HT1080 (cell line): ENCODE data around the gene SYNRG. TPM values are rescaled to one million over a fixed set of nuclear protein-coding genes. Genes with fewer than 3 reads are reported as not detected.
A peak's percentile ranks its signal among the peaks of the same experiment; 100 is the strongest.

Source experiments
- DNase-seq: peaks from one replicate; pipeline ENCODE4 v3.0.0-alpha.2; 2015; ENCODE audit warnings: low read depth
- total RNA-seq: library from RNA; depleted of rRNA; stranded (reverse); fragments of >200 nt; shearing (Covaris generic); gene quantifications from 2 replicates; pipeline ENCODE4 v1.2.3, GENCODE V29; 2014

Gene SYNRG
- total RNA-seq, 1 experiment from 2014 or later = 7.4 TPM

- no peak for DNase-seq
These were observed 103.9 kb downstream of the SYNRG start for GRCh38 chr17:37505333-37505732.

GRCh38 chr17:37503148-37503547 lies 106.1 kb downstream of the SYNRG start:
- no peak for DNase-seq

- DNase-seq = no peak
These were observed 106.9 kb downstream of the SYNRG start for GRCh38 chr17:37502009-37502936.

GRCh38 chr17:37500378-37500777 lies 108.8 kb downstream of the SYNRG start:
- DNase-seq = no peak

GRCh38 chr17:37494971-37495370 lies 114.2 kb downstream of the SYNRG start:
- no peak for DNase-seq

- no peak for DNase-seq
These were observed 114.8 kb downstream of the SYNRG start for GRCh38 chr17:37494401-37494831.

GRCh38 chr17:37493249-37494027 lies 115.8 kb downstream of the SYNRG start:
- DNase-seq = peak; percentile 54

GRCh38 chr17:37492167-37492566 lies 117.1 kb downstream of the SYNRG start:
- DNase-seq = no peak

- DNase-seq = peak; percentile 88
These were observed 118.3 kb downstream of the SYNRG start for GRCh38 chr17:37490638-37491614.

- DNase-seq = peak; percentile 32
These were observed 119.1 kb downstream of the SYNRG start for GRCh38 chr17:37490022-37490587.

GRCh38 chr17:37489197-37490001 lies 119.8 kb downstream of the SYNRG start, which contains the start of gene DUSP14:
Gene DUSP14, plus strand, starts transcription at chr17:37489891. Its CDS starts 22,382 bp downstream, at chr17:37512273.
- peak; percentile 54 for DNase-seq

GRCh38 chr17:37488607-37489196 lies 120.5 kb downstream of the SYNRG start:
- peak; percentile 89 for DNase-seq

GRCh38 chr17:37488009-37488604 lies 121.1 kb downstream of the SYNRG start:
- DNase-seq = peak; percentile 91

- DNase-seq = no peak
These were observed 123.2 kb downstream of the SYNRG start for GRCh38 chr17:37485938-37486570.

GRCh38 chr17:37483311-37484039 lies 125.7 kb downstream of the SYNRG start:
- peak; percentile 60 for DNase-seq

GRCh38 chr17:37481001-37481665 lies 128.1 kb downstream of the SYNRG start:
- no peak for DNase-seq

GRCh38 chr17:37480427-37480826 lies 128.8 kb downstream of the SYNRG start:
- DNase-seq = no peak
